ACHN (cell line): ENCODE measurements around the gene SOX13.

Source experiments
- DNase-seq: peaks from one replicate; pipeline ENCODE4 v3.0.0-alpha.2; 2015
- in situ Hi-C: cut with HindIII; loops from 2 replicates; pipeline ENCODE4 v1.10.0; 2017; ENCODE audit warnings: low sequenced_read_pairs, low pct_ligation_motif_present, low pct_unique_long_range_greater_than_20kb

SOX13 gene

GRCh38 chr1:204141131-204141530, 68.2 kb downstream of the SOX13 start:
- DNase-seq: no peak
- in situ Hi-C loops: loop anchor here (25.0 kb wide), 1 partner anchor 279 kb away; the partner anchor contains the start of gene SNRPE

GRCh38 chr1:204142032-204142974, 69.4 kb downstream of the SOX13 start:
- in situ Hi-C loops: loop anchor here (25.0 kb wide), 1 partner anchor 280 kb away; the partner anchor contains the start of gene SNRPE

GRCh38 chr1:204143276-204144041, 70.5 kb downstream of the SOX13 start:
- in situ Hi-C loops: loop anchor here (25.0 kb wide), 1 partner anchor 281 kb away; the partner anchor contains the start of gene SNRPE
- DNase-seq: no peak

More at GRCh38 chr1:204142032-204142974, 69.4 kb downstream of the SOX13 start:
- DNase-seq: no peak

- DNase-seq: no peak
- in situ Hi-C loops: loop anchor here (25.0 kb wide), 1 partner anchor 283 kb away; the partner anchor contains the start of gene SNRPE
These were observed 72.2 kb downstream of the SOX13 start for GRCh38 chr1:204145033-204145504.

GRCh38 chr1:204146309-204146708, 73.4 kb downstream of the SOX13 start:
- in situ Hi-C loops: loop anchor here (25.0 kb wide), 1 partner anchor 284 kb away; the partner anchor contains the start of gene SNRPE
- DNase-seq: no peak

- in situ Hi-C loops: loop anchor here (25.0 kb wide), 1 partner anchor 285 kb away; the partner anchor contains the start of gene SNRPE
- DNase-seq: no peak
These were observed 74.0 kb downstream of the SOX13 start for GRCh38 chr1:204146965-204147364.

GRCh38 chr1:204147406-204148383, 74.8 kb downstream of the SOX13 start:
- in situ Hi-C loops: loop anchor here (25.0 kb wide), 1 partner anchor 285 kb away; the partner anchor contains the start of gene SNRPE
- no peak for DNase-seq

- no peak for DNase-seq
- in situ Hi-C loops: loop anchor here (25.0 kb wide), 1 partner anchor 287 kb away; the partner anchor contains the start of gene SNRPE
These were observed 76.2 kb downstream of the SOX13 start for GRCh38 chr1:204149107-204149506.

- in situ Hi-C loops: loop anchor here (25.0 kb wide), 2 partner anchors 212 to 288 kb away; partner anchors contain the start of genes PLEKHA6 and SNRPE
- no peak for DNase-seq
These were observed 77.0 kb downstream of the SOX13 start for GRCh38 chr1:204149635-204150565.

- in situ Hi-C loops: loop anchor here (25.0 kb wide), 1 partner anchor 211 kb away; the partner anchor contains the start of gene PLEKHA6
- DNase-seq: no peak
These were observed 78.0 kb downstream of the SOX13 start for GRCh38 chr1:204150702-204151551.

GRCh38 chr1:204151552-204152309, 78.8 kb downstream of the SOX13 start, which contains the start of gene ETNK2:
TSS of gene ETNK2 (minus strand) at chr1:204152044. CDS start at chr1:204151852, 192 bp downstream.
- in situ Hi-C loops: loop anchor here (25.0 kb wide), 1 partner anchor 211 kb away; the partner anchor contains the start of gene PLEKHA6
- peak; percentile 66 for DNase-seq

- in situ Hi-C loops: loop anchor here (25.0 kb wide), 1 partner anchor 210 kb away; the partner anchor contains the start of gene PLEKHA6
- DNase-seq: no peak
These were observed 79.6 kb downstream of the SOX13 start for GRCh38 chr1:204152310-204153044.

GRCh38 chr1:204153667-204154066, 80.8 kb downstream of the SOX13 start:
- in situ Hi-C loops: loop anchor here (25.0 kb wide), 1 partner anchor 209 kb away; the partner anchor contains the start of gene PLEKHA6
- DNase-seq: no peak
